Measurements from ENCODE around the gene STAT3.

GRCh38 chr17:42428141-42428944 lies 40.1 kb upstream of the STAT3 start:
- TF ChIP-seq POLR2AphosphoS5 (IDR thresholded peaks at IDR 0.05; ENCODE audit: low read depth, low read length) (no peak), POLR2A (IDR thresholded peaks at IDR 0.05; ENCODE audit: low read depth, low read length) (no peak), TAF1 (IDR thresholded peaks at IDR 0.05; ENCODE audit: borderline replicate concordance, low read depth, low read length) (no peak)
